H1 (cell line): Measurements from ENCODE around the gene LARP1. TPM values are rescaled to one million over a fixed set of nuclear protein-coding genes. Genes with fewer than 3 reads are reported as not detected.
"Not testable (repeated sequence)": the region's sequence is repeated elsewhere in the genome, so short reads cannot be mapped to it uniquely, and the experiment has no call there.

Experiments
- CTCF ChIA-PET: fragments of 300-600 bp; sonication (Branson Sonifier 250); formaldehyde crosslinking; loops from one replicate; lab custom pipeline; 2021; ENCODE audit not compliant: partially characterized antibody; lab: Charles Lee
- POLR2A ChIA-PET: fragments of 300-600 bp; sonication (Branson Sonifier 250); formaldehyde crosslinking; loops from one replicate; lab custom pipeline; 2021; ENCODE audit warnings: inconsistent platforms; ENCODE audit not compliant: partially characterized antibody; lab: Charles Lee
- DNase-seq, 2 experiments: peaks; one replicate each; pipeline versions ENCODE4 v3.0.0 to v3.0.0-alpha.2; 2010 to 2022; ENCODE audit warnings: low spot score in 2 of 2, low read depth in 1 of 2, mixed read lengths in 1 of 2
- FAIRE-seq: peaks from 2 replicates; lab custom pipeline; 2011; peaks lifted over from hg19 to GRCh38; lab: Jason Lieb, UNC
- H2AFZ ChIP-seq: 2 replicates; pipeline ENCODE4 v1.8.1; 2012; ENCODE audit warnings: low read length, inconsistent platforms
- H2AK5ac ChIP-seq: 2 replicates; pipeline ENCODE4 v1.6.1; 2013; ENCODE audit warnings: low read depth, low read length
- H2BK120ac ChIP-seq: replicated peaks from 2 replicates; pipeline ENCODE3; 2013; ENCODE audit warnings: low read depth, low read length, inconsistent platforms
- H2BK12ac ChIP-seq: 2 replicates; pipeline ENCODE4 v1.6.1; 2013; ENCODE audit warnings: low read depth, low read length
- H2BK15ac ChIP-seq: 2 replicates; pipeline ENCODE4 v1.6.1; 2013; ENCODE audit warnings: low read length
- H2BK20ac ChIP-seq: 2 replicates; pipeline ENCODE4 v1.6.1; 2013; ENCODE audit warnings: low read length
- H2BK5ac ChIP-seq: 2 replicates; pipeline ENCODE4 v1.6.1; 2013; ENCODE audit warnings: low read depth, low read length
- H3K14ac ChIP-seq: 2 replicates; pipeline ENCODE4 v1.6.1; 2013; ENCODE audit warnings: inconsistent platforms; ENCODE audit not compliant: insufficient read length
- H3K18ac ChIP-seq: 2 replicates; pipeline ENCODE4 v1.6.1; 2013; ENCODE audit warnings: low read length; ENCODE audit errors: extremely low read depth
- H3K23ac ChIP-seq: 2 replicates; pipeline ENCODE4 v1.6.1; 2013; ENCODE audit warnings: inconsistent platforms; ENCODE audit not compliant: insufficient read length
- H3K23me2 ChIP-seq: 2 replicates; pipeline ENCODE4 v1.6.1; 2013; ENCODE audit warnings: low read depth, low read length
- H3K27ac ChIP-seq: 2 replicates; pipeline ENCODE4 v1.6.1; 2011; ENCODE audit warnings: low read depth, low read length, inconsistent platforms
- H3K27me3 ChIP-seq, 4 experiments: replicated peaks in 1 of 4; 1 replicate in 1 of 4; 2 replicates in 3 of 4; pipeline versions ENCODE4 v1.6.1 to v1.8.1; 2011 to 2013; ENCODE audit warnings: low read length in 3 of 4, mild to moderate bottlenecking in 3 of 4, inconsistent platforms in 2 of 4, mixed read lengths in 2 of 4, moderate library complexity in 1 of 4; ENCODE audit not compliant: control insufficient read depth in 3 of 4, insufficient read depth in 3 of 4; ENCODE audit errors: extremely low read depth in 1 of 4
- H3K36me3 ChIP-seq, 4 experiments: 2 replicates each; pipeline versions ENCODE4 v1.6.1 to v1.8.1; 2011 to 2013; ENCODE audit warnings: mild to moderate bottlenecking in 4 of 4, low read length in 3 of 4, moderate library complexity in 2 of 4, control low read depth in 1 of 4, inconsistent platforms in 1 of 4; ENCODE audit not compliant: insufficient read depth in 4 of 4, control insufficient read depth in 2 of 4
- H3K4ac ChIP-seq: replicated peaks from 2 replicates; pipeline ENCODE3; 2013; ENCODE audit warnings: low read length, low read depth, mixed read lengths, inconsistent platforms; ENCODE audit not compliant: insufficient read length
- H3K4me1 ChIP-seq, 4 experiments: replicated peaks in 1 of 4; 1 replicate in 1 of 4; 2 replicates in 3 of 4; pipeline versions ENCODE4 v1.6.1 to v1.8.1; 2011 to 2013; ENCODE audit warnings: low read length in 3 of 4, inconsistent platforms in 2 of 4, mixed read lengths in 1 of 4; ENCODE audit not compliant: insufficient read depth in 4 of 4, control insufficient read depth in 3 of 4
- H3K4me2 ChIP-seq, 2 experiments: 2 replicates each; pipeline versions ENCODE4 v1.6.1 to v1.8.1; 2011 to 2013; ENCODE audit warnings: low read depth in 2 of 2, low read length in 2 of 2, control low read depth in 1 of 2, inconsistent platforms in 1 of 2, mild to moderate bottlenecking in 1 of 2; ENCODE audit not compliant: insufficient read depth in 1 of 2
- H3K4me3 ChIP-seq, 4 experiments: fragments of 200-600, 300-600 bp in 1 of 4; sonication (generic), shearing (Covaris generic), sonication (Bioruptor Twin) in 1 of 4; 2 replicates each; pipeline versions ENCODE4 v1.5.1 to v1.8.1; 2011 to 2016; ENCODE audit warnings: low read length in 4 of 4, low read depth in 3 of 4, control low read depth in 2 of 4, inconsistent platforms in 2 of 4, mild to moderate bottlenecking in 2 of 4, mixed read lengths in 1 of 4, moderate library complexity in 1 of 4; ENCODE audit not compliant: insufficient read depth in 2 of 4; ENCODE audit errors: extremely low read depth in 1 of 4
- H3K56ac ChIP-seq: replicated peaks from 2 replicates; pipeline ENCODE3; 2013; ENCODE audit warnings: low read depth, mild to moderate bottlenecking, mixed read lengths, low read length, inconsistent platforms; ENCODE audit not compliant: insufficient read length
- H3K79me1 ChIP-seq: 2 replicates; pipeline ENCODE4 v1.6.1; 2013; ENCODE audit warnings: low read depth, low read length, control low read depth
- H3K79me2 ChIP-seq, 2 experiments: 2 replicates each; pipeline versions ENCODE4 v1.6.1 to v1.8.1; 2012 to 2013; ENCODE audit warnings: low read length in 2 of 2, mild to moderate bottlenecking in 2 of 2, inconsistent platforms in 1 of 2; ENCODE audit not compliant: insufficient read depth in 2 of 2, control insufficient read depth in 1 of 2
- H3K9ac ChIP-seq, 4 experiments: replicated peaks in 1 of 4; 1 replicate in 1 of 4; 2 replicates in 3 of 4; pipeline versions ENCODE4 v1.6.1 to v1.8.1; 2011 to 2013; ENCODE audit warnings: low read depth in 3 of 4, low read length in 3 of 4, control low read depth in 2 of 4, mild to moderate bottlenecking in 2 of 4, moderate library complexity in 2 of 4, inconsistent platforms in 1 of 4; ENCODE audit errors: extremely low read depth in 1 of 4
- H3K9me3 ChIP-seq, 2 experiments: 2 replicates each; pipeline versions ENCODE4 v1.6.1 to v1.8.1; 2012 to 2013; ENCODE audit warnings: mild to moderate bottlenecking in 2 of 2, moderate library complexity in 2 of 2, control low read depth in 1 of 2, inconsistent platforms in 1 of 2, low read depth in 1 of 2, low read length in 1 of 2, mixed read lengths in 1 of 2; ENCODE audit not compliant: insufficient read depth in 2 of 2
- H4K20me1 ChIP-seq, 2 experiments: replicated peaks in 1 of 2; 2 replicates each; pipeline versions ENCODE3 to v1.8.1; 2011 to 2013; ENCODE audit warnings: inconsistent platforms in 2 of 2, low read length in 2 of 2, mild to moderate bottlenecking in 1 of 2; ENCODE audit not compliant: insufficient read depth in 2 of 2, control insufficient read depth in 1 of 2
- H4K5ac ChIP-seq: 2 replicates; pipeline ENCODE4 v1.6.1; 2013; ENCODE audit warnings: low read length, low read depth, mixed read lengths, inconsistent platforms; ENCODE audit not compliant: insufficient read length
- H4K8ac ChIP-seq: 2 replicates; pipeline ENCODE4 v1.8.0; 2013; ENCODE audit warnings: mild to moderate bottlenecking, moderate library complexity, low read length, inconsistent platforms; ENCODE audit not compliant: insufficient read depth; ENCODE audit errors: extremely low read depth
- H4K91ac ChIP-seq: replicated peaks from 2 replicates; pipeline ENCODE3; 2013; ENCODE audit warnings: low read length, mixed read lengths, inconsistent platforms; ENCODE audit not compliant: insufficient read length
- WGBS, 2 experiments: shearing (Covaris generic) in 1 of 2; methylation state at CpG; one replicate each; pipeline versions ENCODE4 v1.1.6 to v1.1.7; 2013 to 2015; ENCODE audit warnings: low lambda C conversion rate in 2 of 2, mixed read lengths in 2 of 2, inconsistent platforms in 1 of 2, low coverage in 1 of 2, missing lambda C conversion rate in 1 of 2; ENCODE audit not compliant: insufficient replicate concordance in 2 of 2, insufficient coverage in 1 of 2, insufficient read length in 1 of 2; ENCODE audit errors: extremely low coverage in 1 of 2, missing lambda C conversion rate in 1 of 2; 5-methylcytosine and 5-hydroxymethylcytosine counted together
- polyA plus RNA-seq, 7 experiments: library from polyadenylated mRNA; depleted of rRNA in 3 of 7; stranded (reverse) in 5 of 7; unstranded in 2 of 7; fragments of >200 nt in 5 of 7; fragments of 200-250 nt in 2 of 7; gene quantifications; 1 replicate in 5 of 7; 2 replicates in 1 of 7; 4 replicates in 1 of 7; pipeline versions ENCODE4 v1.2.1 to v1.2.3, GENCODE V29; 2011 to 2013; ENCODE audit warnings: missing spikeins in 2 of 7, mixed read lengths in 2 of 7
- total RNA-seq: library from RNA; stranded (reverse); fragmentation: NEBNext Ultra II Directional; extraction: Animal tissue kit (Norgen Biotek cat#: 25700); gene quantifications from 2 replicates; pipeline ENCODE4 v1.2.1, GENCODE V29; 2021

The LARP1 gene
- total and polyA plus RNA-seq, 2 of the 8 experiments (the other 6 are each of a cell fraction or from before 2014, with no cell fraction given) = 106 to 422 TPM

DNA sequence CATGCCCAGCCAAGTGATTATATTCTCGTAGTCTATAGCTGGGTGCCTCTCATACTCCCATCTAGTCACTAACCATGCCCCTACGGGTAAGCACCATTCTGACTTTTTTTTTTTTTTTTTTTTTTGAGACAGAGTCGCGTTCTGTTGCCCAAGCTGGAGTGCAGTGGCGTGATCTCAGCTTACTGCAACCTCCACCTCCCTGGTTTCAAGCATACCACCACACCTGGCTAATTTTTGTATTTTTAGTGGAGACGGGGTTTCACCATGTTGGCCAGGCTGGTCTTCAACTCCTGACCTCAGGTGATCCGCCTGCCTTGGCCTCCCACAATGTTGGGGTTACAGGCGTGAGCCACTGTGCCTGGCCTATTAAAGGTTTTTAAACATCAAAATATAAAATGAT, 24.4 kb upstream of the LARP1 start:
- H4K5ac ChIP-seq, H2AK5ac ChIP-seq, H3K36me3 ChIP-seq, H3K79me1 ChIP-seq, H3K9me3 ChIP-seq, H3K4ac ChIP-seq, H4K91ac ChIP-seq, H2AFZ ChIP-seq, FAIRE-seq, H3K4me1 ChIP-seq, H3K23me2 ChIP-seq, H3K56ac ChIP-seq, H2BK5ac ChIP-seq, H3K27ac ChIP-seq, H2BK15ac ChIP-seq, DNase-seq, H4K8ac ChIP-seq, H3K9ac ChIP-seq, H3K4me2 ChIP-seq, H3K27me3 ChIP-seq, H3K14ac ChIP-seq, H3K79me2 ChIP-seq, H3K23ac ChIP-seq, H2BK20ac ChIP-seq, H3K18ac ChIP-seq, H4K20me1 ChIP-seq, H2BK120ac ChIP-seq, H2BK12ac ChIP-seq, H3K4me3 ChIP-seq: not testable (repeated sequence)
- ChIA-PET POLR2A (interaction anchor here (0.6 to 1.5 kb wide), 4 partner anchors 11 to 36 kb away, joined by 3 read pairs; no protein-coding TSS in a partner anchor), CTCF (interaction anchor here (1.0 to 1.5 kb wide), 3 partner anchors 9 to 81 kb away, joined by 3 to 6 read pairs (median 5); no protein-coding TSS in a partner anchor)
- 84% methylated on average over 6 of the region's 8 CpGs; no CpG with 5 or more reads in 1 of the 2 experiments for WGBS, 2 experiments
